ENCODE results near the gene EIF4E2.

Gene EIF4E2

DNA sequence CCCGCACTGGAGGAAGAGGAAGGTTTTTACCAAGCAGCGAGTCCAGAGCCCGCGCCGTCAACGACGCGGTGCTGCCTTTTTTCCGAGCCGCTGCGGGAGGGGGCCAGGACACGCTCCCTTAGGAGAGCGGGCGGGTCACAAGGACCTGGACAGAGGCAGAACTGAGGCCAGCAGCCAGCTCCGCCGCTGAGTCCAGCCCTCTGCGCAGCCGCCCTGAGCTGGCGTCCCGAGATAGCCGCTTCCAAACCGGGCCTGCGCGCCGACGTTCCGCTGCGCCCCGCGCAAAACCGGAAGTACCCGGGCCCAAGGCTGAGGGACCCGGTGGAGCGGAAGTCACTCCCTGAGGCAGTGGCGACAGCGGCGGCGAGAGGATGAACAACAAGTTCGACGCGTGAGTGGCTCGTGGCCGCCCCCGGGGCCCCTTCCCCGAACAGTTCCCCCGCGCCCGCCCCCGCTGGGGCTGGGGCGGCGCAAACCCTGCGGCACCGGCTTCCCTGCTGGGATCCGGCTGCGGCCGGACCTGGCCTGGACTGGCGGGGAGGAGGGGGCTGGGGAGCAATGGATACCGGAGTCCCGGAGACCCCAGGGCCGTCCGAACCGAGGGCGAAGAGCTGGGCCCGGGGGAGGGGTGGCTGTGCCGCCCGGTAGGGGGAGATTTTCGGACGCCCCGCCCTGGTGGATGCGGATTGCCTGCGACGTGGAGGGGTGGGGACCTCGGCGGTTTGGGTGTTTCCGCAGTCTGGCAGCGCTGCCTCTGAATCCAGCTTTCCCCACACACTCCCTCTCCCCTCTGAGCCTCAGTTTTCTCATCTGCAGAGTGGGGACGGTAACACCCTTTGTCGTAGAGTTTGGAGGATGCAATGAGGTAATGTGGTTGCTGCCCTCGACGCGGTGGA, at the start of gene EIF4E2, which contains the start of gene TIGD1:
Gene EIF4E2 (plus strand): TSS at position 336 of the 896 bp plus-strand sequence. CDS start 36 bp downstream, at position 372.
Gene TIGD1 (minus strand): TSS at position 204 of the 896 bp plus-strand sequence. CDS start 675 bp downstream, outside the sequence.
- peak; percentile 86 for DNase-seq

DNA sequence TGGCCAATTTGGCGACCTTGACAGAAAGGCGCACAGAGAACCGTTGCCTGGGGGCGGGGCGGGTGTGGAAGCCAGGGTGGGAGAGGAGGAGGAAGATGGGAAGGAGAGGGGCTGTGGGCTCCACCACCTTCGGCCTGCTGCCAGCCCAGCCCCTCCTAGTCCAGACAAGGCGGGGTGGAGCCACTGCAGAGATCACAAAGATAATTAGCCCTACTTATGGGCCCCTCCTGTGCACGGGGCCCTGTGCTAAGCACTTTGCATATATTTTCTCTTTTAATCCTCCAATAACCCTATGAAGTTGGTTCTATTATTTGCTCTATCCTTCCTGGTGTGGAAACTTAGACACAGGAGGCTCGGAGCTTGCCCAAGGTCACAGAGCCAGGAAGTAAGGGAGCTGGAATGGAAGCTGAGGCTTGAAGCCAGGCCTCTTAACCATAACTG, 49.1 kb upstream of the EIF4E2 start:
- DNase-seq = no peak

GRCh38 chr2:232501794-232502390, 48.6 kb upstream of the EIF4E2 start:
- no peak for DNase-seq

- DNase-seq = no peak
Observed at GRCh38 chr2:232502511-232502910, 48.0 kb upstream of the EIF4E2 start.

- peak; percentile 13 for DNase-seq
Observed at GRCh38 chr2:232502911-232503808, 47.3 kb upstream of the EIF4E2 start.

DNA sequence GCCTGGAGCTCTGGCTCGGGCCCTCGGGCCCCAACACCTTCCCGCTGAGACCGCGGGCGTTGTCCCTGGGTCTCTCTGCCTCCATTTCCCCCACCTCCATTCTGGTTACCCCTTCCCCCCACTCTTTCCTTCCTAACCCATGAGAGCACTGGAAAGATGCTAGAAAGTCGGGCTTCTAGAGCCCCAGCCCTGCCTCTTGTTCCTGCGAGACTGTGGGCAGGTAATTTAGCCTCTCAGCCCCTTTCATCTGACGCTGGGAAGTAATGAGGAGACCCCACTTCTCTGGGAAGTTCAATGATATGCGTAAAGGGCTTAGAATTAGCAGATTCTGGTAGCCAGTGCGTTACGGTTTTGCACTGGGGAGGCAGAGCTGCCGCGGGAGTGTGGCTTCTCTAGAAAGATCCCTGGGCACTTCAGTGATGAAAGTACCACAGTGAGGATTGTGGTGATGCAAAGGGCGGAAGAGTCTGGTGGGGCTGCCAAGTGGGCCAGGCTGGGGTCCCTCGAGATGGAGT, 46.6 kb upstream of the EIF4E2 start:
- no peak for DNase-seq

DNA sequence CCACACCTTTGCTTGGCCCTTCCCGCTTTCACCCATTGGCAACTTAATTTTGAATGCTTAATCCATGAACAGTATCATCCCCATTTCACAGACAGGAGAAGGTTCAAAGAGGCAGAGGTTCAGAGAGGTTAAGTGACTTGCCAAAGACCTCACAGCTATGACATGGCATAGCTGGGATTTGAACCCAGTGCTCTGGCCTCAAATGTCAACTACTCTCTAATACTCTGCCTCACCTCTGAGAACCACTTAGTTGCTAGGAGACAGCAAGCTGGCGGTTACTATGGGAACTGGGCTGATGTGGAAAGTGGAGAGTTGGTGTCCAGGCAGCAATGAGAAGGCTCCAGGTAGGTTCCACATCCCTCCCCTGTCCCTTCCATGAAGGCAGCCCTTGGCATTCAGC, 46.1 kb upstream of the EIF4E2 start:
- DNase-seq = no peak

GRCh38 chr2:232505856-232506255, 44.6 kb upstream of the EIF4E2 start:
- DNase-seq = no peak

GRCh38 chr2:232506709-232507108, 43.8 kb upstream of the EIF4E2 start:
- DNase-seq = no peak

GRCh38 chr2:232508251-232508650, 42.2 kb upstream of the EIF4E2 start:
- no peak for DNase-seq

GRCh38 chr2:232511336-232511890, 39.1 kb upstream of the EIF4E2 start:
- DNase-seq = no peak

- DNase-seq = no peak
Observed at GRCh38 chr2:232512602-232513001, 37.9 kb upstream of the EIF4E2 start.

GRCh38 chr2:232513353-232513752, 37.1 kb upstream of the EIF4E2 start:
- DNase-seq = no peak

DNA sequence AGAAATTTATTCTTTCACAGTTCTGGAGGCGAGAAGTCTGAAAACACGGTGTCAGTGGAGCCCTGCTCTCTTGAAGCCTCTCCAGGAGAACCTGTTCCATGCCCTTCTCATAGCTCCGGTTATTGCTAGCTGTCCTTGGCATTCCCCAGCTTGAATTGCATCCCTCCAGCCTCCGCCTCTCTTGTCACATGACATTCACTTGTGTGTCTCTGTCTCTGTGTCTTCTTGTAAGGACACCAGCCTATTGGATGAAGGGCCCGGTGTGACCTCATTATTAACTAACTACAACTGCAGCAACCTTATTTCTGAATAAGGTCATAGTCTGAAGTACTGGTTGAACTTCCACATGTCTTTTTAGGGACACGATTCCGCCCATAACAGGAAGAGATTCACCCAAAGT, 34.9 kb upstream of the EIF4E2 start:
- no peak for DNase-seq

GRCh38 chr2:232516551-232516950, 33.9 kb upstream of the EIF4E2 start:
- no peak for DNase-seq

DNA sequence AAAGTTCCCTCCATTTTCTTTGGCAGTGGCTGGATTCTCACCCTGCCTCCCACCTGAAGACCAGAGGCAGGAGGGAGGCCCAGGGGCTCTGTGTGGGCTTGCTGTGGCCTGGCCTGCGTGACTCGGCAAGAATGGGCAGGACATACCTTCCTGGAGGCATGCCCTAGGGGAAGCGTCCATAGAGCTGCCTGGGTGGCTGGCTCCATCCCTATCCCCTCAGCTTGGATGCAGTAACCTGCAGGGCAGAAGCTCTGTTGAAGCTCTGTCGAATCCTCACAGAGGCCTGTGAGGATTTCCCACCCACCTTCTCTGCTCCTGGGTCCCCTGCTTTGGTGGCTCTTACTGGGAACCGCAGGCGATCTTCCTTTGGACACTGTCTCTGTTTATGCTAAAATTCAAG, 31.6 kb upstream of the EIF4E2 start:
- no peak for DNase-seq

GRCh38 chr2:232519581-232520438, 30.7 kb upstream of the EIF4E2 start, which contains the start of gene PRSS56:
Gene PRSS56, plus strand, starts transcription at chr2:232520388. Its CDS starts 211 bp downstream, at chr2:232520599.
- no peak for DNase-seq

GRCh38 chr2:232520489-232520888, 30.0 kb upstream of the EIF4E2 start:
- DNase-seq = no peak

DNA sequence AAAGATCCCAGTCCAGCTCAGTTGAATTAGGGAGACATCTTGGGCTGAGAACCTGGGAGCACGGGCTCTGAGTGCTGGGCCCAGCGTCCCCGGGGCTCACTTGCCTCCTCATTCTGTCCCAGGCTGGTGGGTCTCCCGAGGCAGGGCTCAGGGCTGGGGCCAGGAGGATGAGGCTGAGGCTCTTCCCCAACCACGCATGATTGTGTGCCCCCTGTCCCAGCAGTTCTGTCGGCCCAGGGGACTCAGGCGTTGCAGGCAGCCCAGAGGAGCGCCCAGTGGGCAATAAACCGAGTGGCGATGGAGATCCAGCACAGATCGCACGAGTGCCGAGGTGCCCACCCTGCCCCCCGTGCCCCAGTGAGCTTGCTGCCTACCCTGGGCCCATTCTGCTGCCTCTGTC, 29.4 kb upstream of the EIF4E2 start:
- DNase-seq = no peak

GRCh38 chr2:232521959-232522622, 28.4 kb upstream of the EIF4E2 start:
- peak; percentile 47 for DNase-seq
